H1 (cell line): ENCODE measurements around the gene DYRK1A. TPM values are rescaled to one million over a fixed set of nuclear protein-coding genes. Genes with fewer than 3 reads are reported as not detected.

Experiments
- CTCF ChIA-PET: fragments of 300-600 bp; sonication (Branson Sonifier 250); formaldehyde crosslinking; loops from one replicate; lab custom pipeline; 2021; ENCODE audit not compliant: partially characterized antibody; lab: Charles Lee
- POLR2A ChIA-PET: fragments of 300-600 bp; sonication (Branson Sonifier 250); formaldehyde crosslinking; loops from one replicate; lab custom pipeline; 2021; ENCODE audit warnings: inconsistent platforms; ENCODE audit not compliant: partially characterized antibody; lab: Charles Lee
- DNase-seq, 2 experiments: peaks; one replicate each; pipeline versions ENCODE4 v3.0.0 to v3.0.0-alpha.2; 2010 to 2022; ENCODE audit warnings: low spot score in 2 of 2, low read depth in 1 of 2, mixed read lengths in 1 of 2
- FAIRE-seq: peaks from 2 replicates; lab custom pipeline; 2011; peaks lifted over from hg19 to GRCh38; lab: Jason Lieb, UNC
- H2AFZ ChIP-seq: 2 replicates; pipeline ENCODE4 v1.8.1; 2012; ENCODE audit warnings: low read length, inconsistent platforms
- H2AK5ac ChIP-seq: 2 replicates; pipeline ENCODE4 v1.6.1; 2013; ENCODE audit warnings: low read depth, low read length
- H2BK120ac ChIP-seq: replicated peaks from 2 replicates; pipeline ENCODE3; 2013; ENCODE audit warnings: low read depth, low read length, inconsistent platforms
- H2BK12ac ChIP-seq: 2 replicates; pipeline ENCODE4 v1.6.1; 2013; ENCODE audit warnings: low read depth, low read length
- H2BK15ac ChIP-seq: 2 replicates; pipeline ENCODE4 v1.6.1; 2013; ENCODE audit warnings: low read length
- H2BK20ac ChIP-seq: 2 replicates; pipeline ENCODE4 v1.6.1; 2013; ENCODE audit warnings: low read length
- H2BK5ac ChIP-seq: 2 replicates; pipeline ENCODE4 v1.6.1; 2013; ENCODE audit warnings: low read depth, low read length
- H3K14ac ChIP-seq: 2 replicates; pipeline ENCODE4 v1.6.1; 2013; ENCODE audit warnings: inconsistent platforms; ENCODE audit not compliant: insufficient read length
- H3K18ac ChIP-seq: 2 replicates; pipeline ENCODE4 v1.6.1; 2013; ENCODE audit warnings: low read length; ENCODE audit errors: extremely low read depth
- H3K23ac ChIP-seq: 2 replicates; pipeline ENCODE4 v1.6.1; 2013; ENCODE audit warnings: inconsistent platforms; ENCODE audit not compliant: insufficient read length
- H3K23me2 ChIP-seq: 2 replicates; pipeline ENCODE4 v1.6.1; 2013; ENCODE audit warnings: low read depth, low read length
- H3K27ac ChIP-seq: 2 replicates; pipeline ENCODE4 v1.6.1; 2011; ENCODE audit warnings: low read depth, low read length, inconsistent platforms
- H3K27me3 ChIP-seq, 4 experiments: replicated peaks in 1 of 4; 1 replicate in 1 of 4; 2 replicates in 3 of 4; pipeline versions ENCODE4 v1.6.1 to v1.8.1; 2011 to 2013; ENCODE audit warnings: low read length in 3 of 4, mild to moderate bottlenecking in 3 of 4, inconsistent platforms in 2 of 4, mixed read lengths in 2 of 4, moderate library complexity in 1 of 4; ENCODE audit not compliant: control insufficient read depth in 3 of 4, insufficient read depth in 3 of 4; ENCODE audit errors: extremely low read depth in 1 of 4
- H3K36me3 ChIP-seq, 4 experiments: 2 replicates each; pipeline versions ENCODE4 v1.6.1 to v1.8.1; 2011 to 2013; ENCODE audit warnings: mild to moderate bottlenecking in 4 of 4, low read length in 3 of 4, moderate library complexity in 2 of 4, control low read depth in 1 of 4, inconsistent platforms in 1 of 4; ENCODE audit not compliant: insufficient read depth in 4 of 4, control insufficient read depth in 2 of 4
- H3K4ac ChIP-seq: replicated peaks from 2 replicates; pipeline ENCODE3; 2013; ENCODE audit warnings: low read length, low read depth, mixed read lengths, inconsistent platforms; ENCODE audit not compliant: insufficient read length
- H3K4me1 ChIP-seq, 4 experiments: replicated peaks in 1 of 4; 1 replicate in 1 of 4; 2 replicates in 3 of 4; pipeline versions ENCODE4 v1.6.1 to v1.8.1; 2011 to 2013; ENCODE audit warnings: low read length in 3 of 4, inconsistent platforms in 2 of 4, mixed read lengths in 1 of 4; ENCODE audit not compliant: insufficient read depth in 4 of 4, control insufficient read depth in 3 of 4
- H3K4me2 ChIP-seq, 2 experiments: 2 replicates each; pipeline versions ENCODE4 v1.6.1 to v1.8.1; 2011 to 2013; ENCODE audit warnings: low read depth in 2 of 2, low read length in 2 of 2, control low read depth in 1 of 2, inconsistent platforms in 1 of 2, mild to moderate bottlenecking in 1 of 2; ENCODE audit not compliant: insufficient read depth in 1 of 2
- H3K4me3 ChIP-seq, 4 experiments: fragments of 200-600, 300-600 bp in 1 of 4; sonication (generic), shearing (Covaris generic), sonication (Bioruptor Twin) in 1 of 4; 2 replicates each; pipeline versions ENCODE4 v1.5.1 to v1.8.1; 2011 to 2016; ENCODE audit warnings: low read length in 4 of 4, low read depth in 3 of 4, control low read depth in 2 of 4, inconsistent platforms in 2 of 4, mild to moderate bottlenecking in 2 of 4, mixed read lengths in 1 of 4, moderate library complexity in 1 of 4; ENCODE audit not compliant: insufficient read depth in 2 of 4; ENCODE audit errors: extremely low read depth in 1 of 4
- H3K56ac ChIP-seq: replicated peaks from 2 replicates; pipeline ENCODE3; 2013; ENCODE audit warnings: low read depth, mild to moderate bottlenecking, mixed read lengths, low read length, inconsistent platforms; ENCODE audit not compliant: insufficient read length
- H3K79me1 ChIP-seq: 2 replicates; pipeline ENCODE4 v1.6.1; 2013; ENCODE audit warnings: low read depth, low read length, control low read depth
- H3K79me2 ChIP-seq, 2 experiments: 2 replicates each; pipeline versions ENCODE4 v1.6.1 to v1.8.1; 2012 to 2013; ENCODE audit warnings: low read length in 2 of 2, mild to moderate bottlenecking in 2 of 2, inconsistent platforms in 1 of 2; ENCODE audit not compliant: insufficient read depth in 2 of 2, control insufficient read depth in 1 of 2
- H3K9ac ChIP-seq, 4 experiments: replicated peaks in 1 of 4; 1 replicate in 1 of 4; 2 replicates in 3 of 4; pipeline versions ENCODE4 v1.6.1 to v1.8.1; 2011 to 2013; ENCODE audit warnings: low read depth in 3 of 4, low read length in 3 of 4, control low read depth in 2 of 4, mild to moderate bottlenecking in 2 of 4, moderate library complexity in 2 of 4, inconsistent platforms in 1 of 4; ENCODE audit errors: extremely low read depth in 1 of 4
- H3K9me3 ChIP-seq, 2 experiments: 2 replicates each; pipeline versions ENCODE4 v1.6.1 to v1.8.1; 2012 to 2013; ENCODE audit warnings: mild to moderate bottlenecking in 2 of 2, moderate library complexity in 2 of 2, control low read depth in 1 of 2, inconsistent platforms in 1 of 2, low read depth in 1 of 2, low read length in 1 of 2, mixed read lengths in 1 of 2; ENCODE audit not compliant: insufficient read depth in 2 of 2
- H4K20me1 ChIP-seq, 2 experiments: replicated peaks in 1 of 2; 2 replicates each; pipeline versions ENCODE3 to v1.8.1; 2011 to 2013; ENCODE audit warnings: inconsistent platforms in 2 of 2, low read length in 2 of 2, mild to moderate bottlenecking in 1 of 2; ENCODE audit not compliant: insufficient read depth in 2 of 2, control insufficient read depth in 1 of 2
- H4K5ac ChIP-seq: 2 replicates; pipeline ENCODE4 v1.6.1; 2013; ENCODE audit warnings: low read length, low read depth, mixed read lengths, inconsistent platforms; ENCODE audit not compliant: insufficient read length
- H4K8ac ChIP-seq: 2 replicates; pipeline ENCODE4 v1.8.0; 2013; ENCODE audit warnings: mild to moderate bottlenecking, moderate library complexity, low read length, inconsistent platforms; ENCODE audit not compliant: insufficient read depth; ENCODE audit errors: extremely low read depth
- H4K91ac ChIP-seq: replicated peaks from 2 replicates; pipeline ENCODE3; 2013; ENCODE audit warnings: low read length, mixed read lengths, inconsistent platforms; ENCODE audit not compliant: insufficient read length
- BRCA1 ChIP-seq: IDR thresholded peaks from 2 replicates; pipeline ENCODE4 v1.6.1; 2012; ENCODE audit warnings: low read depth, low read length, improper control_type of control experiment
- CEBPB ChIP-seq: IDR thresholded peaks from 2 replicates; pipeline ENCODE4 v1.6.1; 2012; ENCODE audit warnings: low read depth, low read length
- CTCF ChIP-seq, 3 experiments: IDR thresholded peaks; 1 replicate in 2 of 3; 2 replicates in 1 of 3; pipeline versions ENCODE4 v1.5.1 to v1.6.1; 2011; ENCODE audit warnings: low read length in 3 of 3, mild to moderate bottlenecking in 3 of 3, inconsistent platforms in 2 of 3, low read depth in 1 of 3, moderate library complexity in 1 of 3; ENCODE audit not compliant: insufficient read depth in 1 of 3; ENCODE audit errors: control extremely low read depth in 1 of 3
- E2F6 ChIP-seq: IDR thresholded peaks from 2 replicates; pipeline ENCODE4 v1.6.1; 2012; ENCODE audit warnings: inconsistent platforms
- KDM5A ChIP-seq: fragments of 200-600 bp; IDR thresholded peaks from 2 replicates; pipeline ENCODE4 v1.7.1; 2012; ENCODE audit warnings: mild to moderate bottlenecking, low read length, inconsistent platforms, mixed read lengths
- TAF1 ChIP-seq: IDR thresholded peaks from 2 replicates; pipeline ENCODE4 v1.6.1; 2011; ENCODE audit warnings: mild to moderate bottlenecking, low read depth, low read length
- USF2 ChIP-seq: IDR thresholded peaks from 2 replicates; pipeline ENCODE4 v1.6.1; 2011; ENCODE audit warnings: low read length, improper control_type of control experiment
- WGBS, 2 experiments: shearing (Covaris generic) in 1 of 2; methylation state at CpG; one replicate each; pipeline versions ENCODE4 v1.1.6 to v1.1.7; 2013 to 2015; ENCODE audit warnings: low lambda C conversion rate in 2 of 2, mixed read lengths in 2 of 2, inconsistent platforms in 1 of 2, low coverage in 1 of 2, missing lambda C conversion rate in 1 of 2; ENCODE audit not compliant: insufficient replicate concordance in 2 of 2, insufficient coverage in 1 of 2, insufficient read length in 1 of 2; ENCODE audit errors: extremely low coverage in 1 of 2, missing lambda C conversion rate in 1 of 2; 5-methylcytosine and 5-hydroxymethylcytosine counted together
- polyA plus RNA-seq, 7 experiments: library from polyadenylated mRNA; depleted of rRNA in 3 of 7; stranded (reverse) in 5 of 7; unstranded in 2 of 7; fragments of >200 nt in 5 of 7; fragments of 200-250 nt in 2 of 7; gene quantifications; 1 replicate in 5 of 7; 2 replicates in 1 of 7; 4 replicates in 1 of 7; pipeline versions ENCODE4 v1.2.1 to v1.2.3, GENCODE V29; 2011 to 2013; ENCODE audit warnings: missing spikeins in 2 of 7, mixed read lengths in 2 of 7
- total RNA-seq: library from RNA; stranded (reverse); fragmentation: NEBNext Ultra II Directional; extraction: Animal tissue kit (Norgen Biotek cat#: 25700); gene quantifications from 2 replicates; pipeline ENCODE4 v1.2.1, GENCODE V29; 2021

Gene DYRK1A
- total and polyA plus RNA-seq, 2 of the 8 experiments (the other 6 are each of a cell fraction or from before 2014, with no cell fraction given), result 61.1 to 62.2 TPM

GRCh38 chr21:37508341-37508740 lies 141.8 kb downstream of the DYRK1A start:
- no peak for TF ChIP-seq CTCF (IDR thresholded peaks at IDR 0.05; ENCODE audit: control extremely low read depth in 1 of 3, insufficient read depth in 1 of 3, low read depth in 1 of 3, low read length in 3 of 3)
- no peak for TF ChIP-seq KDM5A
- TF ChIP-seq BRCA1, result no peak
- TF ChIP-seq E2F6, result no peak
- no peak for TF ChIP-seq CEBPB
- TF ChIP-seq USF2, result no peak
- TF ChIP-seq TAF1, result no peak
- Histone ChIP-seq H3K4me1 (peaks cover 0 to 8% (median 5%) of the 10 kb centered on the region in 4 experiments; a peak in 5 of 7 replicates), H2BK20ac (no peak overlapping the region), H3K79me2 (peaks cover 3 to 26% of the 10 kb centered on the region in 2 experiments; a peak in 3 of 4 replicates), H3K79me1 (no peaks in the 10 kb centered on the region; the same call in none of the 2 replicates), H3K27ac (no peak overlapping the region), H4K8ac (no peak overlapping the region), H2BK12ac (no peak overlapping the region), H2BK5ac (no peak overlapping the region), H3K4ac (no peak overlapping the region), H2AFZ (no peak overlapping the region), H2BK15ac (no peak overlapping the region), H4K20me1 (peaks cover 1 to 2% of the 10 kb centered on the region in 2 experiments), H3K27me3 (no peaks in the 10 kb centered on the region), H3K36me3 (peaks cover 32 to 80% (median 62%) of the 10 kb centered on the region in 4 experiments), H4K5ac (no peak overlapping the region), H3K4me3 (no peak overlapping the region), H3K56ac (no peak overlapping the region), H2AK5ac (no peak overlapping the region), H3K14ac (no peak overlapping the region), H3K9ac (no peak overlapping the region), H3K9me3 (no peaks in the 10 kb centered on the region), H3K23ac (no peak overlapping the region), H2BK120ac (no peak overlapping the region), H3K18ac (no peak overlapping the region), H3K4me2 (no peak overlapping the region), H4K91ac (no peak overlapping the region), H3K23me2 (peaks cover 1% of the 10 kb centered on the region; the same call in 1 of the 2 replicates)
- no peak for DNase-seq
- POLR2A ChIA-PET, result no interaction called here
- FAIRE-seq, result no peak
- 91% methylated on average over 10 of the region's 10 CpGs; no CpG with 5 or more reads in 1 of the 2 experiments for WGBS, 2 experiments
- CTCF ChIA-PET, result interaction anchor here (1.1 kb wide), 1 partner anchor 166 kb away, joined by 3 read pairs; no protein-coding TSS in a partner anchor
